K562 (cell line): ENCODE measurements around the gene HCFC1R1. TPM values are rescaled to one million over a fixed set of nuclear protein-coding genes. Genes with fewer than 3 reads are reported as not detected.

Experiments
- BHLHE40 ChIP-seq: IDR thresholded peaks from 2 replicates; pipeline ENCODE4 v1.6.1; 2011; ENCODE audit warnings: low read length, improper control_type of control experiment
- CREBBP ChIP-seq: IDR thresholded peaks from one replicate; pipeline ENCODE4 v1.6.1; 2012; ENCODE audit warnings: low read depth, mild to moderate bottlenecking, control low read depth, inconsistent platforms, low read length
- FOS ChIP-seq: IDR thresholded peaks from 3 replicates; pipeline ENCODE4 v1.6.1; 2011; ENCODE audit not compliant: insufficient read length; ENCODE audit errors: extremely low read depth
- HDAC8 ChIP-seq: fragments of 450-650 bp; IDR thresholded peaks from 2 replicates; pipeline ENCODE4 v1.6.1; 2016; ENCODE audit warnings: mild to moderate bottlenecking, missing genetic modification characterization, moderate library complexity, missing compliant biosample characterization
- RAD51 ChIP-seq: fragments of 450-650 bp; IDR thresholded peaks from 2 replicates; pipeline ENCODE4 v1.7.1; 2016; ENCODE audit warnings: low read depth, mild to moderate bottlenecking, borderline replicate concordance
- RBFOX2 ChIP-seq: fragments of 200-400 bp; formaldehyde crosslinking; IDR thresholded peaks from 2 replicates; pipeline ENCODE4 v1.6.1; 2017; ENCODE audit warnings: low read depth, mild to moderate bottlenecking, low read length, moderate library complexity
- SAFB2 ChIP-seq: fragments of 200-400 bp; formaldehyde crosslinking; IDR thresholded peaks from 2 replicates; pipeline ENCODE4 v1.6.1; 2018; ENCODE audit warnings: borderline replicate concordance, low read length, low read depth, moderate library complexity; ENCODE audit not compliant: severe bottlenecking
- SP1 ChIP-seq: sonication (generic); formaldehyde crosslinking; IDR thresholded peaks from 2 replicates; pipeline ENCODE4 v1.8.1; 2022; ENCODE audit warnings: mild to moderate bottlenecking, missing genetic modification reagents
- SP2 ChIP-seq: IDR thresholded peaks from 2 replicates; pipeline ENCODE4 v1.6.1; 2011; ENCODE audit warnings: mild to moderate bottlenecking, low read depth, low read length, moderate library complexity; ENCODE audit not compliant: poor library complexity, severe bottlenecking; ENCODE audit errors: extremely low read depth
- YBX1 ChIP-seq: fragments of 450-650 bp; IDR thresholded peaks from 2 replicates; pipeline ENCODE4 v1.7.1; 2016; ENCODE audit warnings: mild to moderate bottlenecking
- ZBTB7A ChIP-seq: IDR thresholded peaks from 2 replicates; pipeline ENCODE4 v1.6.1; 2011; ENCODE audit warnings: low read depth, mild to moderate bottlenecking, low read length, moderate library complexity, borderline replicate concordance; ENCODE audit not compliant: control insufficient read depth
- ZNF384 ChIP-seq: IDR thresholded peaks from 2 replicates; pipeline ENCODE4 v1.6.1; 2012; ENCODE audit warnings: low read depth, low read length, improper control_type of control experiment
- polyA plus RNA-seq, 8 experiments: library from polyadenylated mRNA; depleted of rRNA in 4 of 8; stranded (reverse) in 5 of 8; unstranded in 3 of 8; fragments of >200 nt; fragmentation: Nextera tagmentation in 2 of 8; fragmentation: Illumina TruSeq in 1 of 8; extraction: Ambion mirVana in 2 of 8; extraction: Trizol in 1 of 8; gene quantifications; 2 replicates each; pipeline versions ENCODE4 v1.2.1 to v1.2.3, GENCODE V29; 2011 to 2014; ENCODE audit warnings: inconsistent platforms in 1 of 8, missing spikeins in 1 of 8
- total RNA-seq, 7 experiments: library from RNA; depleted of rRNA in 6 of 7; stranded (reverse); fragments of >200 nt in 6 of 7; fragmentation: Illumina TruSeq in 2 of 7; extraction: Trizol in 2 of 7; gene quantifications; 2 replicates each; pipeline versions ENCODE4 v1.2.1 to v1.2.3, GENCODE V29; 2011 to 2021; ENCODE audit warnings: low replicate concordance in 1 of 7
- TF ChIP-seq, protein P1 (sequence below): IDR thresholded peaks from 3 replicates; pipeline ENCODE4 v1.6.1; 2011; ENCODE audit warnings: borderline replicate concordance, mild to moderate bottlenecking; ENCODE audit not compliant: insufficient read length, insufficient read depth
- TF ChIP-seq, protein P2 (sequence below): fragments of 450-650 bp; conservative IDR thresholded peaks from 2 replicates; pipeline ENCODE4 v1.6.1; 2016; ENCODE audit warnings: missing genetic modification characterization, low read depth, mild to moderate bottlenecking, control low read depth, missing compliant biosample characterization
- TF ChIP-seq, protein P3 (sequence below): sonication (generic); formaldehyde crosslinking; IDR thresholded peaks from 2 replicates; pipeline ENCODE4 v1.8.0; 2023; ENCODE audit warnings: missing genetic modification reagents, mild to moderate bottlenecking, borderline replicate concordance
- TF ChIP-seq, protein P4 (sequence below): fragments of 450-650 bp; formaldehyde crosslinking; IDR thresholded peaks from 2 replicates; pipeline ENCODE4 v1.4.0; 2020; ENCODE audit warnings: mild to moderate bottlenecking

Gene HCFC1R1
- total and polyA plus RNA-seq, 9 of the 15 experiments (the other 6 are each of a cell fraction or from before 2014, with no cell fraction given) = 2.2 to 29.0 (median 11.2) TPM

DNA sequence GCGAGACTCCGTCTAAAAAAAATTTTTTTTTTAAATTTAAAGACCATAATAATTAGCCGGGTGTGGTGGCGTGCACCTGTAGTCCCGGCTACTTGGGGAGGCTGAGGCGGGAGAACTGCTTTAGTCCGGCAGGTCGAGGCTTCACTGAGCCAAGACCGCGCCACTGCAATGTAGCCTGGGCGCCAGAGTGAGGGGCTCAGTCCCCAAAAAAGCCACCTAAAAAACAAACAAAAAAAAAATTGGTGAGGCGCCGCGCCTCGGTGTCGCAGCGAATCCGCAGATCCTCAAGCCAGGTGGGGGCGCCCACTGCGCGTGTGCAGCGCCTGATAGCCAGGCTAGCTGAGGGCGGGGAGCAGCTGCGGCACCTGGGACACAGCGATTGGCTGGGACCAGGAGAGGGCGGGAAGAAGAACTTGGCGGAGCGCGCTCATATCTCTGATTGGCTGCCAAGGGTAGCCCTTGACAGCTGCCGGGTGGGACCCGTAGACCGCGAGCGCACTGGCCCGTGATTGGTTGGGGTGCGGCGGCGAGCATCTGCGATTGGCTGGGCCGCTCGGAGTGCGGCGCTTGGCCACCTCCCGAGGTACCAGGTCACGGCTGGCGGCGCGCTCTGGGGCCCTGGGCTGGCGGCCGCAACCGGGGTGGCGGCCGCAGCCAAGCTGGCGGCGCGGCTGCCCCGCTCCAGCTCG is 20.0 kb downstream of the HCFC1R1 start (continued):
- TF ChIP-seq, protein P1, sequence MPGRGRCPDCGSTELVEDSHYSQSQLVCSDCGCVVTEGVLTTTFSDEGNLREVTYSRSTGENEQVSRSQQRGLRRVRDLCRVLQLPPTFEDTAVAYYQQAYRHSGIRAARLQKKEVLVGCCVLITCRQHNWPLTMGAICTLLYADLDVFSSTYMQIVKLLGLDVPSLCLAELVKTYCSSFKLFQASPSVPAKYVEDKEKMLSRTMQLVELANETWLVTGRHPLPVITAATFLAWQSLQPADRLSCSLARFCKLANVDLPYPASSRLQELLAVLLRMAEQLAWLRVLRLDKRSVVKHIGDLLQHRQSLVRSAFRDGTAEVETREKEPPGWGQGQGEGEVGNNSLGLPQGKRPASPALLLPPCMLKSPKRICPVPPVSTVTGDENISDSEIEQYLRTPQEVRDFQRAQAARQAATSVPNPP = no peak
- TF ChIP-seq FOS (peak; percentile 99), RBFOX2 (peak; percentile 68), ZBTB7A (peak; percentile 39; the same call in 1 of the 2 replicates), RAD51 (no peak; the same call in 1 of the 2 replicates), ZNF384 (peak; percentile 95), SP2 (peak; percentile 81), SP1 (CRISPR knock-in tag) (peak; percentile 88), YBX1 (no peak), CREBBP (no peak), HDAC8 (tag) (no peak), BHLHE40 (peak; percentile 68), SAFB2 (no peak)
- TF ChIP-seq, protein P2, sequence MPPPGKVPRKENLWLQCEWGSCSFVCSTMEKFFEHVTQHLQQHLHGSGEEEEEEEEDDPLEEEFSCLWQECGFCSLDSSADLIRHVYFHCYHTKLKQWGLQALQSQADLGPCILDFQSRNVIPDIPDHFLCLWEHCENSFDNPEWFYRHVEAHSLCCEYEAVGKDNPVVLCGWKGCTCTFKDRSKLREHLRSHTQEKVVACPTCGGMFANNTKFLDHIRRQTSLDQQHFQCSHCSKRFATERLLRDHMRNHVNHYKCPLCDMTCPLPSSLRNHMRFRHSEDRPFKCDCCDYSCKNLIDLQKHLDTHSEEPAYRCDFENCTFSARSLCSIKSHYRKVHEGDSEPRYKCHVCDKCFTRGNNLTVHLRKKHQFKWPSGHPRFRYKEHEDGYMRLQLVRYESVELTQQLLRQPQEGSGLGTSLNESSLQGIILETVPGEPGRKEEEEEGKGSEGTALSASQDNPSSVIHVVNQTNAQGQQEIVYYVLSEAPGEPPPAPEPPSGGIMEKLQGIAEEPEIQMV = no peak
- TF ChIP-seq, protein P3, sequence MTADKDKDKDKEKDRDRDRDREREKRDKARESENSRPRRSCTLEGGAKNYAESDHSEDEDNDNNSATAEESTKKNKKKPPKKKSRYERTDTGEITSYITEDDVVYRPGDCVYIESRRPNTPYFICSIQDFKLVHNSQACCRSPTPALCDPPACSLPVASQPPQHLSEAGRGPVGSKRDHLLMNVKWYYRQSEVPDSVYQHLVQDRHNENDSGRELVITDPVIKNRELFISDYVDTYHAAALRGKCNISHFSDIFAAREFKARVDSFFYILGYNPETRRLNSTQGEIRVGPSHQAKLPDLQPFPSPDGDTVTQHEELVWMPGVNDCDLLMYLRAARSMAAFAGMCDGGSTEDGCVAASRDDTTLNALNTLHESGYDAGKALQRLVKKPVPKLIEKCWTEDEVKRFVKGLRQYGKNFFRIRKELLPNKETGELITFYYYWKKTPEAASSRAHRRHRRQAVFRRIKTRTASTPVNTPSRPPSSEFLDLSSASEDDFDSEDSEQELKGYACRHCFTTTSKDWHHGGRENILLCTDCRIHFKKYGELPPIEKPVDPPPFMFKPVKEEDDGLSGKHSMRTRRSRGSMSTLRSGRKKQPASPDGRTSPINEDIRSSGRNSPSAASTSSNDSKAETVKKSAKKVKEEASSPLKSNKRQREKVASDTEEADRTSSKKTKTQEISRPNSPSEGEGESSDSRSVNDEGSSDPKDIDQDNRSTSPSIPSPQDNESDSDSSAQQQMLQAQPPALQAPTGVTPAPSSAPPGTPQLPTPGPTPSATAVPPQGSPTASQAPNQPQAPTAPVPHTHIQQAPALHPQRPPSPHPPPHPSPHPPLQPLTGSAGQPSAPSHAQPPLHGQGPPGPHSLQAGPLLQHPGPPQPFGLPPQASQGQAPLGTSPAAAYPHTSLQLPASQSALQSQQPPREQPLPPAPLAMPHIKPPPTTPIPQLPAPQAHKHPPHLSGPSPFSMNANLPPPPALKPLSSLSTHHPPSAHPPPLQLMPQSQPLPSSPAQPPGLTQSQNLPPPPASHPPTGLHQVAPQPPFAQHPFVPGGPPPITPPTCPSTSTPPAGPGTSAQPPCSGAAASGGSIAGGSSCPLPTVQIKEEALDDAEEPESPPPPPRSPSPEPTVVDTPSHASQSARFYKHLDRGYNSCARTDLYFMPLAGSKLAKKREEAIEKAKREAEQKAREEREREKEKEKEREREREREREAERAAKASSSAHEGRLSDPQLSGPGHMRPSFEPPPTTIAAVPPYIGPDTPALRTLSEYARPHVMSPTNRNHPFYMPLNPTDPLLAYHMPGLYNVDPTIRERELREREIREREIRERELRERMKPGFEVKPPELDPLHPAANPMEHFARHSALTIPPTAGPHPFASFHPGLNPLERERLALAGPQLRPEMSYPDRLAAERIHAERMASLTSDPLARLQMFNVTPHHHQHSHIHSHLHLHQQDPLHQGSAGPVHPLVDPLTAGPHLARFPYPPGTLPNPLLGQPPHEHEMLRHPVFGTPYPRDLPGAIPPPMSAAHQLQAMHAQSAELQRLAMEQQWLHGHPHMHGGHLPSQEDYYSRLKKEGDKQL (CRISPR knock-in tag) = no peak
- TF ChIP-seq, protein P4, sequence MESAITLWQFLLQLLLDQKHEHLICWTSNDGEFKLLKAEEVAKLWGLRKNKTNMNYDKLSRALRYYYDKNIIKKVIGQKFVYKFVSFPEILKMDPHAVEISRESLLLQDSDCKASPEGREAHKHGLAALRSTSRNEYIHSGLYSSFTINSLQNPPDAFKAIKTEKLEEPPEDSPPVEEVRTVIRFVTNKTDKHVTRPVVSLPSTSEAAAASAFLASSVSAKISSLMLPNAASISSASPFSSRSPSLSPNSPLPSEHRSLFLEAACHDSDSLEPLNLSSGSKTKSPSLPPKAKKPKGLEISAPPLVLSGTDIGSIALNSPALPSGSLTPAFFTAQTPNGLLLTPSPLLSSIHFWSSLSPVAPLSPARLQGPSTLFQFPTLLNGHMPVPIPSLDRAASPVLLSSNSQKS (CRISPR knock-in tag) = no peak
